ENCODE results near the gene MYO7A.
A peak's percentile ranks its signal among the peaks of the same experiment; 100 is the strongest.

The MYO7A gene

GRCh38 chr11:77147668-77148321 lies 19.7 kb downstream of the MYO7A start:
- DNase-seq: peak; percentile 17 to 22

GRCh38 chr11:77148963-77149715 lies 21.1 kb downstream of the MYO7A start:
- DNase-seq: no peak

GRCh38 chr11:77149716-77150392 lies 21.8 kb downstream of the MYO7A start:
- DNase-seq: no peak

- no peak for DNase-seq
These were observed 22.8 kb downstream of the MYO7A start for GRCh38 chr11:77150836-77151235.

GRCh38 chr11:77151804-77152509 lies 23.9 kb downstream of the MYO7A start:
- peak; percentile 75 to 78 for DNase-seq

GRCh38 chr11:77152846-77153245 lies 24.8 kb downstream of the MYO7A start:
- DNase-seq: no peak

- no peak for DNase-seq
These were observed 25.5 kb downstream of the MYO7A start for GRCh38 chr11:77153276-77154185.

GRCh38 chr11:77154381-77155081 lies 26.5 kb downstream of the MYO7A start:
- DNase-seq: no peak

- no peak for DNase-seq
These were observed 27.0 kb downstream of the MYO7A start for GRCh38 chr11:77155082-77155475.

- no peak for DNase-seq
These were observed 27.6 kb downstream of the MYO7A start for GRCh38 chr11:77155556-77156130.

- DNase-seq: no peak
These were observed 28.6 kb downstream of the MYO7A start for GRCh38 chr11:77156396-77157195.

GRCh38 chr11:77158041-77158695 lies 30.1 kb downstream of the MYO7A start:
- no peak for DNase-seq

GRCh38 chr11:77159219-77159936 lies 31.3 kb downstream of the MYO7A start:
- no peak for DNase-seq

- no peak for DNase-seq
These were observed 32.0 kb downstream of the MYO7A start for GRCh38 chr11:77159937-77160495.

- no peak for DNase-seq
These were observed 35.2 kb downstream of the MYO7A start for GRCh38 chr11:77163271-77163670.

- no peak for DNase-seq
These were observed 37.0 kb downstream of the MYO7A start for GRCh38 chr11:77165066-77165465.

- DNase-seq: no peak
These were observed 38.0 kb downstream of the MYO7A start for GRCh38 chr11:77166021-77166420.

GRCh38 chr11:77167111-77167626 lies 39.1 kb downstream of the MYO7A start:
- no peak for DNase-seq

Measured in activated CD4-positive, alpha-beta T cell treated with anti-CD3 and anti-CD28 coated beads, Interleukin-2, amount 50 U/mL, for 48 hours (primary cell).